Stimulated activated naive CD8-positive, alpha-beta T cell treated with anti-CD3 and anti-CD28 coated beads, Interleukin-15, Interleukin-2, amounts not matched to agents 100 U/mL and 50 U/mL, for 24 hours (primary cell): ENCODE measurements around the gene OR1F1.
A peak's percentile ranks its signal among the peaks of the same experiment; 100 is the strongest.
"Not testable (repeated sequence)": the region's sequence is repeated elsewhere in the genome, so short reads cannot be mapped to it uniquely, and the experiment has no call there.

Experiments
- ATAC-seq: fragments of 150-1000 bp; cut with Tn5 transposase; one replicate; pipeline ENCODE4 v1.10.0; 2021
- DNase-seq: peaks from one replicate; pipeline ENCODE4 v3.0.0; 2021

Gene OR1F1

DNA sequence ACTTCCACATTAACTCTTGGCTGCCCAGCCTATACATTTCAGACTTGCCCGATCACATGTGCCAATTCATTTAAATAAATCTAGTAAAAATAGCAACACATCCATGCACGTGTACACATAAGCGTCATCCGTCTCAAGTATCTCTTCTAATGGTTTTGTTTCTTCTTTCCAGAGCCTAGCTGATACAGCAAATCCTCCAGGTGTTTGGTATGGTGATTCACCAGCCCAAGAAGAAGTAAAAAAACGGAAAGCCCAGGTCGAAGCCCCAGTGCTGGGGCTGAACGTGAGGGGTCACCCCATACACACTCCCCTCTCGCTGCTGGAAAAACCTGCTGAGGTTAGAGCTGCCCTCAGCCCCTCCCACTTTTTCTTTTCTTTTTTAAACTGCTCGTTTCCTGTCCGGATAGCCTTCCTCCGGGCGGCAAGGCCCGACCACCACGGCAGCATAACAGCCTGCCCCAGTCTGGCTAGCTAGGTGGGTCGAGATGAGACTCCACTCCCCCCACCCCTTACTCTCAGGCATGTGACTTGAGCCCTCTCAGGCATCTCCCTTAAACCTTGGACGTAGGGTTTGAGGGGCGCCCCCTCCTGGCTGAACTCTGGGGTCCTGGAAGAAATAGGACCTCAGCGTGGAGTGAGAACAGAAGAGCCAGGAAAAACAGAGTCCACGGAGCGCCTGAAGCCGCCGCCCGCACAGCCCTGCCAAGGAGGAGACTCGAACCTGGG, 13.9 kb upstream of the OR1F1 start:
- ATAC-seq = no peak

DNA sequence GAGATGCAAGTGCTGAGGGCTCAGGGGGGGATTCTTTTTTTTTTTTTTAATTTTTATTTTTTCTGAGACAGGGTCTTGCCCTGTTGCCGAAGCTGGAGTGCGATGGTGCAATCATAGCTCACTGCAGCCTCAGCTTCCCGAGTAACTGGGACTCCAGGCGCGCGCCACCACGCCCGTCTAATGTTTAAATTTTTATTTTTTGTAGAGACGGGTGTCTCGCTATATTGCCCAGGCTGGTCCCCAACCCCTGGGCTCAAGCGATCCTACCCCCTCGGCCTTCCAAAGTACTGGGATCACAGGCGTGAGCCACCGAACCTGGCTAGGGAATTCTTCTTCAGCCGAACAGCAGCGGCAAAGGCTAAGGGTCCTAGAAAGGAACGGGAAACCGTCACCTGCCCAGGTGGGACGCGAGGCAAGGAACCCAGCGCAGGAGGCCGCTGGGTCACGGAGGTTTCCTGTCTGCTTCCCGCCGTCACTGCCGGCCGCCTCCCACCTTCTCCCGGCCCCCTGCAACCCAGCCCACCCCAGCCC, 13.3 kb upstream of the OR1F1 start:
- ATAC-seq (no peak), DNase-seq (no peak)

More for the DNA sequence above, 13.9 kb upstream of the OR1F1 start:
- peak; percentile 74 for DNase-seq

DNA sequence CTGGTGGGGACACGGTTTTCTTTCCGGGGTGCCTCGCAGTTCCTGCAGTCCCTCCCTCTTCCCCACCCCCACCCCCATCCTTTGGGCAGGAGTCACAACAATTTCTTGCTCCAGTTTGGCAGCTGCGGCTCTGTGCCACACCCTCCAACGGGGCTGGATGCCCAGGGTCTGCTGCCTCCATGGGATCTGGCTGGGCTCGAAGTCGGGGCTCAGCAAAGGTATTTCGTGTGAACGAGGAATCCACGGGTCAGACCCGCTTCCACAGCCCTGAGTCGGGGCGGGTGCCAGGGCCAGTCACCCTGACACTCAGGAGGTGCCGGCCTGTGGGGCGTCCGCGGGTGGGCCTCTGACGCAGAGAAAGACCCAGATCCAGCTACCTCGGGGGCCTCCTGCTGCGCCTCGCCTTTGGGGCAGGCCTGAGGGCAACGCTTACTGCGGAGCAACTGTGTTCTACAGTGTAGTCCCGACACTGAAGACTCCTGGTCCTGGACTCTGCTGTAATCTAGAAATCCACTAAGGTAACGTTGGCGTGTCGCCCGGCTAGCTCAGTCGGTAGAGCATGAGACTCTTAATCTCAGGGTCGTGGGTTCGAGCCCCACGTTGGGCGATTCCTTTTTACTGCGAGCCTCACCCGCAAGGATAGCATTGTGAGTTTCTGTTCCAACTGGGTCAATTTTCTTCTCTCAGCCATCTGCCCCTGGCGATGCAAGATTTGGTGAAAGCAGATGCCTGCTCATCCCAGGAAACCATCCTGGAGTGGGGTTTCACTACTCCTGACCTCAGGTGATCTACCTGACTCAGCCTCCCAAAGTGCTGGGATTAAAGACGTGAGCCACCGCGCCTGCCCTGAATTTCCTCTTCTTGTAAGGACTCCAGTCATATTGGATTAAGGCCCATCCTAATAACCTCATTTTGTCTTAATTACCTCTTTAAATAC, 12.6 kb upstream of the OR1F1 start:
- peak; percentile 7 for ATAC-seq
- DNase-seq = peak; percentile 80

DNA sequence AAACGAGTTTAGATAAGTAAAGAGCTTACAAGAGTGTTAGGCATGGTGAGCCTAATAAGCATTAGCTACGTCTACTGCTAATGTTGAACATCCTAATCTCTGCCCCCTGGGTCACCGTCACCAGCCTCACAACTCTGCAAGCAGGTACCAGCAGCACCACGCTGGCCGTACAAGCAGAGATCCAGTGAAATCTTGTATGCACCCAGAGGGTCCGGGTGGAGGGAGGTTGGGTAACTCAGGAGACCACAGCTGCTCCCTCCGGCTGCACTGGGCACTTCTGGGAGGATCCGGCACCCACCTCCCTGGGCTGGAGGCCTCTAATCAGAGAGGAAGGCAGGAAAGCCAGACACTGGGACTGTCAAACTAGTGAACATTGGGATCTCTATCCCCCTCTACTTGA, 8.4 kb upstream of the OR1F1 start:
- DNase-seq (no peak), ATAC-seq (no peak)

DNA sequence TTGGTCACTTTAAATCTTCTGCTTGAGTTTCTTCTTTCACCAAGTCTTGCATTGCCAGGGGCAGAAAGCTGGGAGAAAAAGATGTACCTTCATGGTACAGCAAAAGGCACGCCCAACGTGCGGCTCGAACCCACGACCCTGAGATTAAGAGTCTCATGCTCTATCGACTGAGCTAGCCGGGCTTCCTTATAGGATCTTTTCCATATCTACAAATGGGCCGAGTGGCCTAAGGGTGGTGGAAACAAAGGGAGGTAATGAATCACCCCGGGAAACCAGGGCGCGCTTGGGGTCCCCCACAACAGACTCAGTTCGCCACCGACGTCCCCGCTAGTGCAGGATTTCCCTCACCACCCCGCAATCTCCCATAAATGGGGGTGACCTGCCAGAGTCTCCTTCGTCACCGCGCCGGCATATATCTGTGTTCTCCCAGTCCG, 7.5 kb upstream of the OR1F1 start:
- ATAC-seq (peak; percentile 30), DNase-seq (peak; percentile 56)

DNA sequence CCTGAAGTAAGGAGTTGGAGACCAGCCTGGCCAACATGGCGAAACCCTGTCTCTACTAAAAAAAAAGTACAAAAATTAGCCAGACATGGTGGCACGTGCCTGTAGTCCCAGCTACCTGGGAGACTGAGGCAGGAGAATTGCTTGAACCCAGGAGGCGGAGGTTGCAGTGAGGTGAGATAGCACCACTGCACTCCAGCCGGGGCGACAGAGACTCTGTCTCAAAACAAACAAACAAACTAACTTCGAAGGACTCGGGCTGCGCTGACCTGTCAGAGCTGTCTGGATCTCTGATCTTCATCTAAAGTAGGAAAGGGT, 5.8 kb upstream of the OR1F1 start:
- not testable (repeated sequence) for DNase-seq, ATAC-seq

DNA sequence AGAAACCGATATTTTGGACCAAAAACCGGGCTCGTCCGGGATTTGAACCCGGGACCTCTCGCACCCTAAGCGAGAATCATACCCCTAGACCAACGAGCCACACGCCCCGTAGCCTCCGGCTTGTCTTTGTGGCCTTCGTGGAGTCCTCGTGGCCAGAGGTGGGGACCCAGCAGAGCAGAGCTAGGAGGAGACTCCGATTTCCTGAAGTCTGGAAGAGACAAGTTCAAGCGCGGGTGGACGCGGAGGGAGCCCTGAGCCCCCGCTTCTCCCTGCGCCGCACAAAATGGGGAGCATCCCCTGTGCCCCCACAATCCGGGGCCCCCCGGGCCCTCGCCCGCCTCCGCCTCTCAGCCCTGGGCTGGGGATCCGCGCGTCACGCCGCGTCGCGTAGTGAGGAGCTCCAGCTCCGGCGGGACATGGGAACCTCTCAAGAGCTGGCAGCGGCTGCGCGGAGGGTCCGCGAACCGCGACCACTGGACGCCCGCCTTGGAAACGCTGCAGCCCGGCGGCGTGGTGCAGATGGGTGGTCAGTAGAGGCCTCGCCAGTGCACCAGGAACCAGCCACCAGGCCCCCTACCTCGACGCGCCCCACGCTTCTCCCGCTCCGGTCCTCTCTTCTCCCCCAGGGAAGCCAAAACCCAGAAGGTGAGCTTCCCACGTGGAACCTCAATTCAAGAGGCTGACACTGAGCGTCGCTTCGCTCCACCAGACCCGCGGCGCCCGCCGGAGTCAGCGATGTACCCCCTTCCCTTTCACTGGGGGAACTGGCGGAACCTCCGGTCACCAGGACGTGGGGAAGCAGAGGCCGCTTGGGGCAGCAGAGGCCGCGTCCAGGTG, 5.2 kb upstream of the OR1F1 start:
- DNase-seq (peak; percentile 84), ATAC-seq (peak; percentile 60)

DNA sequence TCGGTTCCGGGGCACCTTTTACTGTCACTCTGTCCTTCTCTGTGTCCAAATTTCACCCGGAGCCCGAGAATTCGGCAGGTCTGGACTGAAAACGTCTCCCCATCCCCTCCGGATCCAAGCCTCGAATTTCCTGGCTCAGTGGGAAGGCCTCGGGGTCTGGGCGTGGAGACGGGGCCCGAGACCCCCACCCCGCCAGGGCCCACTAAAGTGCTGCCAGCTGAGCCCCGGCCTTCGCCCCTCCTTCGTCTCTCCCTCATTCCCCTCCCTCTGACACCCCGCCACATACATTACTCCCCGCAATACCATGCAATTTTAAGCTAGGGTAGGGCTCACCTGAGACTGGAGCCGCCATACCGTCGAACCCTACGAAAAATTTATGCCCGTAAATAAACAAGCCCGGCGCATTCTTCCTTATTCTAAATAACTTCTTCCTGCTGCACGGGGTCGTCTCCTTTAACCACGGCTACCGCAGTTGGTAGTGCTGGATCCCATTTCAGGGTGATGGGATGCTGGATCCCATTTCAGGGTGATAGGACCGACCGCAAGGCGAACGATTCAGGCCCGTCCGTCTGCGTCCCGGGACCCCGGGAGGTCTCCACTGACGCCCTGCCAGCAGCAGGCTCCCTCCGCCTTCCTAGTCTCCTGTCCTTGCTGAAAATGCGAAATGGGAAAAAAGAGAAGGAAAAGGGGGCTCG, 4.4 kb upstream of the OR1F1 start:
- DNase-seq (no peak), ATAC-seq (no peak)

DNA sequence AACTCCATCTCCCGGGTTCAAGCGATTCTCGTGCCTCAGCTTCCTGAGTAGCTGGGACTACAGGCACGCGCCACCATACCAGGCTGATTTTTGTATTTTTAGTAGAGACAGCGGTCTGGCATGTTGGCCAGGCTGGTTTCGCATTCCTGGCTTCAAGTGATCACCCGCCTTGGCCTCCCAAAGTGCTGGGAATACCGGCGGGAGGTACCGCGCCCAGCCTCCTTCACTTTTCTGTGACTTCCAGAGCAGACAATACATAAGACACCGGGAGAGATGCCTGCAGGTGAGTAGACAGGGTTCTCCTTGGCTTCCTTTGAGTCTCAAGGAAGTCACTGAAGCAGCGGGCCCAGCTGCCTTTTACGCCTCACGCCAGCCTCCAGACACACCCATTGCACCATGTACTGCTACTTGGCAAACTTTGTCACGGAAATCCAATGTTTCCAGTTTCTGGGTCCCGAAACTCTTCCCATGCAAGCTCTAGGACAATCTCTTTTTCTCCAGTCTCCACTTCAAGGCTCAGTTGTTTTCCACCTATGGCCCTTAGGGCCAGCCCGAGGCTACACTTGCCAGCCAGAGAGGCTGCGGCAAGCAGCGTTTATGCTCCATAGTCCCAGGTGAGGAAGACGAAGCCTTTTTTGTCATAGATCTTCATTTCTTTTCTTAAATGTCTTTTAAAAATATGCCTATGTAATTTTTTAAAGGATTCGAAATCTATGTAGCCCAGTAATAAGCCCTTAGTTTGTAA, 886 bp upstream of the OR1F1 start:
- ATAC-seq = no peak
- DNase-seq = no peak

DNA sequence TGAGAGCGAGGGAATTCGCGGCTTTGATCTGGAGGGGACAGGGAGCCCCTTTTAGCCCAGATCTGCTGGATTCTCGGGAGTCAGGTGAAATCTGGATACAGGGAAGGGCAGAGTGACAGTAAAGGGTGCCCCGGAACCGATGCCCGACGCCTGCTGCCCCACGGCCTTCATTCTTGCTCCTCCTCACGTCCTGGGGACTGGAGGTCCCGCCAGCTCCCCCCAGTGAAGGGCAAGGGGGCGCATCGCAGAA, 596 bp downstream of the OR1F1 start:
- ATAC-seq = no peak
- DNase-seq = no peak

DNA sequence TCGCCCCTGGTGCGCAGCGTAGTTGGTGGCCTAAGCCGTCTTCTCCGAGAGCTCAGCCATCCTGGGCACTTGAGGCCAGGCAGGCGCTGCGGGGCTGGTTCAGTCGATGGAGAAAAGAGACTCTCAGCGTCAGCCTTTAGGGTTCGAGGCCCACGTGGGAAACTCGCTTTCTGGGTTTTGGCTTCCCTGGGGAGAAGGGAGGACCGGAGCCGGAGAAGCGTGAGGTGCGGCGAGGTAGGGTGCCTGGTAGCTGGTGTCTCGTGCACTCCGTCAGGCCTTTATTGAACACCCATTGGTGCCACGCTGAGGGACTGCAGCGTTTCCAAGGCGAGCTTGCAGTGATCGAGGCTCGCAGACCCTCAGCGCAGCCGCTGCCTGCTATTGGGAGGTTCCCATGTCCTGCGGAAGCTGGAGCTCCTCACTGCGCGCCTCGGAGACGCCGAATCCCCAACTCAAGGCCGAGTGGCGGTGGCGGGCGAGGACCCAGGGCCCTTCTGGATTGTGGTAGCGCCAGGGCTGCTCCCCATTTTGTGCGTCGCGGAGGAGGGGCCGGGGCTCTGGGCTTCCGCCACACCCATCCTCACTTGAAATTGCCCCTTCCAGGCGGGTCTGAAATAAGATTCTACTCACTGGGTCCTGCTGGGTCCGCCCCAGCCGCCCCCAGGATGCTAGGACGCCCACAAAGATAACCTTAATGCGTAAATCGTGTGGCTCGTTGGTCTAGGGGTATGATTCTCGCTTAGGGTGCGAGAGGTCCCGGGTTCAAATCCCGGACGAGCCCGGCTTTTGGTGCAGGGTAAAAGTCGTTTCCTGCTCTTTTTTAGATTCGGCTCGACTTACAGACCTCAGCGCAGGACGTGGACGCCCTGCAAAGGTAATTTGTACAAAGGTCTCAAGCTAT, 1.2 kb downstream of the OR1F1 start:
- ATAC-seq = peak; percentile 40

DNA sequence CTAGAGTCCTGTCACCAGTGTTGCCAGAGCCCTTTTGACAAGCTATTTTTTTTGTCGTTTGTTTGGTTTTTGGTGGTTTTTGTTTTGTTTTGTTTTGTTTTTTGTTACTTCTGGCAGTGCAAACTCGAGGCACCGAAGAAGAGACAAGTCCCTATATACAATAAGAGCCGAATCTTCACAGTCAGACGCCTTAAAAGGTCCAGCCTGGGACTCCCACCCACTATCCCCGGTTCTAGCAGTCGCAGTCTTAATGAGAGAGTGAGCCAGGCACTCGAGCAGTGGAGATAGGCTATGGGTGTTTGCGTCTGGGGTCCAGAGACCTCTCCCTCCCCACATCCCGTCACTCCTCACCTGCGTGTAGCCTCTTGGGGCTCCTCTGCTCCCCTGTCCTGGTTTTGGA, 1.9 kb downstream of the OR1F1 start:
- ATAC-seq = no peak
- no peak for DNase-seq

More for the DNA sequence above, 1.2 kb downstream of the OR1F1 start:
- peak; percentile 80 for DNase-seq

DNA sequence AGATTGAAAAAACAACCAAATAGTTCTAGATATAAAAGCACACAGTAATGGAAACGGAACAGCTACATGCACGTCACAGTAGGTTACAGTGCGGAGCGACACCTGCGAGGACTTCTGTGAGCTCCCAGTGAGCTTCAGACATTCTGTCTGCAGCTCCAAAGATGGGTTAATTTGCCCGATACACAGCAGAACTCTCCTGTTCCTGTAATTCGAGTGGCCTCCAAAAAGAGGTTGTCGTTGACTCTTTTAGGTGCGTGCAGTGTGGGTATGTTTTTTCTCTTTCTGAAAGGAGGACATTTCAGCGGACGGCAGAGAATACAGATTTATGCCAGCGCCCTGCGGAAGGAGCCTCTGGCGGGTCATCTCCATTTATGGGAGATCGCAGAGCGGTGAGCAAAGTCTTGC, 2.9 kb downstream of the OR1F1 start:
- no peak for ATAC-seq
- no peak for DNase-seq

DNA sequence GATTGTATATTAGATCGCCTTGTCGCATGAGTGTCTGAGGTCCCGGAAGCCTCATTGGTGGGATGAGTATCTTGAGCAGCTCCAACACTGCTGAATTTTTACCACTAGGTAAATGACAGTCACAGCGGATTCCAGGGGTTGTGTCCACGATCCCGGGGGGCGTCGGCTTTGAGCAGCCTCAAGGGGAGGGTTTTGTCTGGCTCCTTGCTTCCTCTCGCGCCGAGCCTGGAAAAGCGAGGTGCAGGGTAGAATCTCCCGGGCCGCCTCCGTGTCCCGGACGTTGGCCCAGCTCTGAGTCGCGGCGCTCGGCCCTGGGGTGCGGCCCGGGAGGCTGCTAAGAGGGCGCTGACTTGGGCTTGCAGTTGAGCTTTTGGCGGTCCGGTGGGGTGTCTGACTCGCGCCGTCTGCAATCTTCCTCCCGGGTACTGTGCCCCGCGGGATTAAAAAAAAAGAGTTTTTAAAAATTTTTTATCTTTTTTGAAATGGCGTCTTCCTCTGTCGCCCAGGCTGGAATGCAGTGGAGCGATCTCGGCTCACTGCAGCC, 4.5 kb downstream of the OR1F1 start:
- DNase-seq = no peak
- no peak for ATAC-seq

DNA sequence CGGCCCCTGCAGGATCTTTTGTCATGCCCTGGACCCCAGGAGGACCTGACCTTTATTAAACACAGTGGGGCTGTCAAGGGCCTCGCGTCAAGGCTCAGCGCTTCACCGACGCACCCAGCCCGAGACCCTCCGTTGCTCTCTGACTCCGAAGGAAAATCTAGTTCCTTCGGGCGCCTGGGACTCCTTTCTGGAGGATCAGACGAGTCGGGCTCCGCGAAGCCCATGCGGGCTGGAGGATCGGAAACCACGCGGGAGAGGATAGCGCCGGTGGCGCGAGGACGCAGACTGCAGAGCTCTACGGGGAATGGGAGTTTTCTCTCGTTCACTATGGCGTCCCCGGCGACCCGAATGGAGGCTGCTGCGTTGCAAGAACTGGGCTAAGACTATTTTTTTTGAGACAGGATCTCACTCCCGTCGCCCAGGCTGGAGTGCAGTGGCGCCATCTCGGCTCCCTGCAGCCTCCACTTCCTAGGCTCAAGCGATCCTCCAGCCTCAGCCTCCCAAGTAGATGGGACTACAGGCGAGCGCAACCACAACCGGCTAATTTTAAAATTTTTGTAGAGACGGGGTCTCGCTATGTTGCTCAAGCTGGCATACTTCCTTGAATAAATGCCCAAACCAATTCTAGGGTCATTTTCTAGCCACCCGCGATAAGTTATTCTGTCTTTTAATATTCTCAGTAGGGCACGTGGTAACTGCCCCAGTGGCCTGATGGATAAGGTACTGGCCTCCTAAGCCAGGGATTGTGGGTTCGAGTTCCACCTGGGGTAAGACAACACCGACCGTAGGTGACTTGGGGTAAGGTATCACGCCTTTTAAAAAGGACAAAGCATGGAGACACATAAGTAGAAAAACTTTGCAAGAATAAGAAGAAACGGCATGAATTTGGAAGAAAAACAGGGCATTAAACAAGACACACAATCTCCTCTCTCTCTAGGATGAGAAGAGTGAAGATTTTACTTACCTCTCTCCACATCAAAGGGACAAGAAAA, 5.5 kb downstream of the OR1F1 start:
- no peak for DNase-seq
- ATAC-seq = no peak

DNA sequence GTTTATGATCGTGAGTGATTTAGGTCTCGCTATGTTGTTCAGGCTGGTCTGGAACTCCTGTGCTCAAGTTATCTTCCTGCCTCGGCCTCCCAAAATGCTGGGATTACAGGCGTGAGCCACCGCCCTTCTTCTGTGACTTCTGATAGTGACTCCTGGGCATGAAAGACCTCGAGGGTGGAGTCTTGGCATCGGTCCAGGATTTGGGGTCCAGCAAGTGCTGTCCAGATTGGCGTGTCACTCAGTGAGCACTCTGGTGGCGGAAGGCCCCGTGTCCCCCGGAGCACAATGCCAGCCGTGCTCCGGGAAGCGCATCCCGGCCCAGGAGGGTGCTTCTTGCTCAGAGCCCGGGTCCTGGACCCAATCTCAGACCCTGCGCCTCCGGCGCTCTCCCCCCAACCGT, 6.8 kb downstream of the OR1F1 start:
- ATAC-seq = no peak
- no peak for DNase-seq

DNA sequence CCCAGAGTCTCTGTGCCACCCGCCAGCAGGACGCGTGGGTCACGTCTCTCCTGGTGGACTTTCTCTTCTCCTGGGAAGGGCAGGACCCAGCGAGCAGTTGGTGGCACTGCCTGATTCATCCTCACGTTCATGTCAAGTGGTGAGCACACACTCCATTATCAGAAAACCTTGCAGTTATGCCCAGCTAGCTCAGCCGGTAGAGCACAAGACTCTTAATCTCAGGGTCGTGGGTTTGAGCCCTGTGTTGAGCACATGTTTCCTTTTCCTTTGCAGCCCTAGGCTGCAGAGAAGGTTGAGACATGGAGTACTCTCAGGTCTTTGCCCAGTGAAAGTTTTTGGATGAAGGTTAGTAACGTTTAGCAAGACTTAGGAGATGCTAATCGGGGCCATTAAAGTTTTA, 8.0 kb downstream of the OR1F1 start:
- DNase-seq = no peak
- no peak for ATAC-seq

DNA sequence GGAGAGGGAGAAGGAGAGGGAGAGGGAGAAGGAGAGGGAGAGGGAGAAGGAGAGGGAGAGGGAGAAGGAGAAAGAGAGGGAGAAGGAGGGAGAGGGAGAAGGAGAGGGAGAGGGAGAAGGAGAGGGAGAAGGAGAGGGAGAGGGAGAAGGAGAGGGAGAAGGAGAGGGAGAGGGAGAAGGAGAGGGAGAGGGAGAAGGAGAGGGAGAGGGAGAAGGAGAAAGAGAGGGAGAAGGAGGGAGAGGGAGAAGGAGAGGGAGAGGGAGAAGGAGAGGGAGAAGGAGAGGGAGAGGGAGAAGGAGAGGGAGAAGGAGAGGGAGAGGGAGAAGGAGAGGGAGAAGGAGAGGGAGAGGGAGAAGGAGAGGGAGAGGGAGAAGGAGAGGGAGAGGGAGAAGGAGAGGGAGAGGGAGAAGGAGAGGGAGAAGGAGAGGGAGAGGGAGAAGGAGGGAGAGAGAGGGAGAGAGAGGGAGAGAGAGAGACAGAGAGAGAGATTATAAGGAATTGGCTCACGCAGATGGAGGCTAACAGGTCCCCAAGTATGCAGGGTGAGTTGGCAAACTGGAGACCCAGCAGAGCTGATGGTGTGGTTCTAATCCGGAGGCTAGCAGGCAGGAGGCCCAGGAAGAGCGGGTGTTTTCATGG, 9.8 kb downstream of the OR1F1 start:
- DNase-seq, ATAC-seq: not testable (repeated sequence)
